IgD-negative memory B cell (primary cell): Measurements from ENCODE around the gene AGAP3. TPM values are rescaled to one million over a fixed set of nuclear protein-coding genes. Genes with fewer than 3 reads are reported as not detected.

Source experiments
- H3K27ac Mint-ChIP-seq, 3 donors: one replicate each; pipeline ENCODE4 v1.8.0; 2020 to 2022; ENCODE audit warnings: mild to moderate bottlenecking in 3 of 3, mixed read lengths in 3 of 3, moderate library complexity in 1 of 3
- H3K27me3 Mint-ChIP-seq: one replicate; pipeline ENCODE4 v1.8.0; 2021; ENCODE audit warnings: mixed read lengths
- H3K36me3 Mint-ChIP-seq: one replicate; pipeline ENCODE4 v1.8.0; 2020; ENCODE audit warnings: mild to moderate bottlenecking, mixed read lengths
- H3K4me1 Mint-ChIP-seq, 3 donors: one replicate each; pipeline ENCODE4 v1.8.0; 2020 to 2022; ENCODE audit warnings: mixed read lengths in 3 of 3, mild to moderate bottlenecking in 1 of 3
- H3K4me3 Mint-ChIP-seq, 4 donors: one replicate each; pipeline ENCODE4 v1.8.0; 2020 to 2022; ENCODE audit warnings: mild to moderate bottlenecking in 4 of 4, mixed read lengths in 4 of 4, moderate library complexity in 3 of 4
- H3K9me3 Mint-ChIP-seq, 3 donors: one replicate each; pipeline ENCODE4 v1.8.0; 2020 to 2021; ENCODE audit warnings: mixed read lengths in 3 of 3, mild to moderate bottlenecking in 1 of 3
- polyA plus RNA-seq: library from polyadenylated mRNA; unstranded; fragments of 300-500 nt; fragmentation: Illumina TruSeq; gene quantifications from one replicate; pipeline ENCODE4 v1.2.3, GENCODE V29; 2021

The AGAP3 gene
- polyA plus RNA-seq, 1 donor from 2014 or later: 3.5 TPM

DNA sequence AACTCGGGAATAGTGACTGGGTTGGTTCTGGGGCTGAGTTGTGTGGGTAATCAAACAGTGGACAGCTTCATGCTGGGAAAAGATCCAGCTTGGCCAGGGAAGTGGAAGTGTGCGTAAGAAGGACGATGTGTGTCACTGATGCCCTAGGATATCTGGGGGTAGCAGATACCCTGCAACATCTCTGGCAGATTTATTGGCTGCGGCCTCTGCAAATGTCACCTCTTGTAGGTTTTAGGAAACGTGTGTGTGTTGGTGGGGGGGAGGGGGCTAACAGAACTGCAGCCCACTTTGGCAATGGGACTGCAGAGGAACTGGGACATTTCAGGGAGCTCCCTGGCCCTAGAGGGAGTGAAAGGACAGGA is 965 bp upstream of the AGAP3 start:
- Mint-ChIP-seq H3K27ac (peak overlapping the region; percentile 65 to 98 (median 90)), H3K4me1 (peaks cover 10 to 23% (median 22%) of the 10 kb centered on the region in 3 donors), H3K36me3 (no peaks in the 10 kb centered on the region), H3K9me3 (no peaks in the 10 kb centered on the region), H3K4me3 (peak overlapping the region; percentile 75 to 94 (median 86)), H3K27me3 (no peaks in the 10 kb centered on the region)

- Mint-ChIP-seq H3K27ac (peak overlapping the region in 2 of 3 donors; percentile 35 to 86), H3K4me1 (peaks cover 10 to 25% (median 24%) of the 10 kb centered on the region in 3 donors), H3K27me3 (no peaks in the 10 kb centered on the region), H3K36me3 (no peaks in the 10 kb centered on the region), H3K9me3 (no peaks in the 10 kb centered on the region), H3K4me3 (peak overlapping the region; percentile 84 to 95 (median 90))
These were observed 548 bp downstream of the AGAP3 start for GRCh38 chr7:151086802-151087244.

GRCh38 chr7:151087245-151088018 is 1.2 kb downstream of the AGAP3 start:
- no peaks in the 10 kb centered on the region for H3K9me3 Mint-ChIP-seq
- H3K27me3 Mint-ChIP-seq: no peaks in the 10 kb centered on the region
- H3K4me1 Mint-ChIP-seq: peaks cover 10 to 25% (median 22%) of the 10 kb centered on the region in 3 donors
- no peaks in the 10 kb centered on the region for H3K36me3 Mint-ChIP-seq
- H3K27ac Mint-ChIP-seq: peak overlapping the region in 2 of 3 donors; percentile 61 to 87
- peak overlapping the region; percentile 85 to 95 (median 90) for H3K4me3 Mint-ChIP-seq

DNA sequence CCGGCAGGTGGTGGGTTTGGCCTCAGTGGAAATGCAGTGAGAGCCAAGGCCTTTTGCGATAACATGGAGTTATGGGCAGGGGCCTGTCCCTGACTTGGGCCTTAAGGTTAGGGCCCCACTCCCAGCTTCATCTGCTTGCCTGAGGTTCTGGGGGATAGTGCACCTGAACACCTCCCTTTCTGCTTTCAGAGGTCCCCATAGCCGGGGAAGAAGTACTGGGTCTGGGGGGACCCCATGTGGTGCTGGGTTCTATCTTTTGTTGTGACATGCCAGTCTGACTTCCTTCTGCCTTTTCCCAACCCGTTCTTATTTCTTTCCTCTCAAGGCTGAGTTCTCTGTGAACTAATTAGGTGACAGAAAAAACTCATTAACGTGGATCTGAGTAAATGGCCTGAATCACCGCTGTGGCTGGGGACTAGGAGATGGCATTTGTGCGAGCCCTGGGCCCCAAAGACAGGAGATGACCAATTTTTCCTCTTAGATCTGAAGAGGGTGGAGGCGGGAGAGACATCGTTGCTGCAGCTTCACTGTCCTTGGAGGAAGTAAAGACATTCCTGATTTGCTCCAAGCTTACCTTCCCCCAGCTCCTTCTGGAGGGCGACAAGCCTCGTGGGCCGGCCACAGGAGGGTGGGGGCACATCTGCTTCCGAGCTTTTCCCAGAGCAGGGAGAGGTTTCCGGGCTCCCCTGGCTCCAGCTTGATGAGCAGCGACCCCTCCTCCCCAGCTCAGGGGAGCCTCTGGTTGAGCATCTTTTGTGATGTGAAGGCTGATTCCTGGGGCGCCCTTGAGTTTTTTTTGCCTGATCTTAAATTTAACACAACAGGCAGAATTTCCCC is 2.0 kb downstream of the AGAP3 start:
- H3K36me3 Mint-ChIP-seq: no peaks in the 10 kb centered on the region
- H3K27me3 Mint-ChIP-seq: no peaks in the 10 kb centered on the region
- H3K4me3 Mint-ChIP-seq: peak overlapping the region; percentile 74 to 93 (median 82)
- peaks cover 10 to 21% (median 19%) of the 10 kb centered on the region in 3 donors for H3K4me1 Mint-ChIP-seq
- H3K27ac Mint-ChIP-seq: peak overlapping the region; percentile 31 to 87 (median 61)
- no peaks in the 10 kb centered on the region for H3K9me3 Mint-ChIP-seq

DNA sequence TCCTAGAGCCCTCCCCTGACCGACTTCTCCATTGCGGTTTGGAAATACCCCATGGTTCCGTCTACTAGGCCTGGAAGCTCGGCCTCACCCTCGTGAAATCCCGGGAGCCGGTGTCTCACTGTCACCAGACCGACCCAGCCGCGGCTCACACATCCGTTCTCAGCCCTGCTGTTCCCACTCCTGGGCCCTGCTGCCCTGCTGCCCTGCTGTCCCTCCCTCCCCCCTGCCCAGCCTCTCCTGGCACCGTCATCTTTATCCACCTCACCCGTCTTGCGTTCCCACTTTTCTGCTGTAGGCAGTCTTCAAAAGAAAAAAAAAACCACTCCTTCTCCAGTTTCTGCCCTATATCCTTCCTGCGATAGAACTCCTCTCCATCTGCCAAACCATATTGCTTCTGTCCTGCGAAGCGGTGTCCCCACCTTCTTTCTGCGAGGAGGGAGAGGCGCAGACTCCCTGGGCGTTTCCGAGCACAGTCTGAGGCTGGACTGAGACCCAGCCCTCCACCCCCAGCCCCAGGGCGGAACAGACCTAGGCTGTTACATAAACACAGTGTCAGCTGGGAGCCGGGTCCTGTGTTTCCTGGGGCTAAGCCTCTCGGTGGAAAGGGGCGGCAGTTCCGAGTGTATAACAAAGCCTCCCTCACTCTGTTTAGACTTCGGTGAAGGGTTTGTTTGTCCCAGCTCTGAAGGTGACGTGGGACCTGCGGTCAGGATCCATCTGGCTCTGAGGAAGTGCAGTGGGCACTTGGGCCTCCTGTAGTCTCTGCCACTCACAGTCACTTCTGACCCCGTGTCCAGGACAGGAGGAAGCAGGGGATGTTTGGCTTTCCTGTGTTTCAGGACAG is 2.8 kb downstream of the AGAP3 start:
- Mint-ChIP-seq H3K9me3 (no peaks in the 10 kb centered on the region), H3K27me3 (no peaks in the 10 kb centered on the region), H3K4me3 (peak overlapping the region; percentile 56 to 85 (median 70)), H3K4me1 (peaks cover 6 to 19% (median 18%) of the 10 kb centered on the region in 3 donors), H3K27ac (peak overlapping the region; percentile 61 to 87 (median 67)), H3K36me3 (no peaks in the 10 kb centered on the region)

DNA sequence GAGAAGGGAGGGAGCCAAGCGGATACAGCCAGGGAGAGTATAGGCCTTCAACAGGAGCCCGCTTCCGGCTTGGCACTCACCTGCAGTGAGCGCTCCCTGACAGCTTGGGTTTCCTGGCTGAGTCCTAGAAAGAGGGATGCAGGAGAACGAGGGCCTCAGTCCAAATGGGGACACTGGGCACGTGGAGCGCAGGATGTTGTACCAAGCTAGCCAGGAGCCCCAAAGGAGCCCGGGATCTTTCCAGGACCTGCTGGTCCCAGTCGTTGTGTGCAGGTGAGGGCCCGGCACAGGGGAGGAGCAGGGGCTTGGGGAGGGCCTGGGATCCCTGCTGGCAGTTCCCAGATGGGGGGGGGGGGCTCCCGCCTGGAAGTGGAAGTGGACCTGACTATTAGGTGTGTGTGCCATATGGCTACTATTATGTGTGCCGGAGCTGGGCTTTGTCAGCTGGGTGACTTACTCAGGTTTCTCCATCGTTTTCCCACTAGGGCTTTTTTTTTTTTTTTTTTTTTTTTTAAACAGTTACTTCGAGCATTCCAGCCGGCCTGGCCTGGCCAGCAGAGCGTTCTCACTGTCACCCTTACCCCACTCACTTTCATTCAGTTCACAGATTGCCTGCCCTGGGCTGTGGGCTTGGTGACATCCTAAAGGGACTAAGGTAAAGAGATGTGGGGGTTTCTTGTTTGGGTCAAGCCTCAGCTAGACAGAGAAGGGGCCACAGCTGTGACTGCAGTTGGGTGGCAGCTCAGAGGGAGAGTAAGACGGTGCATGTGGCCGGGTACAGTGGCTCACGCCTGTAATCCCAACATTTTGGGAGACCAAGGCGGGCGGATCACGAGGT is 3.8 kb downstream of the AGAP3 start:
- peak overlapping the region in 1 of 4 donors; percentile 20 for H3K4me3 Mint-ChIP-seq
- no peaks in the 10 kb centered on the region for H3K9me3 Mint-ChIP-seq
- H3K36me3 Mint-ChIP-seq: no peaks in the 10 kb centered on the region
- H3K4me1 Mint-ChIP-seq: peaks cover 1 to 16% (median 14%) of the 10 kb centered on the region in 3 donors
- H3K27ac Mint-ChIP-seq: peak overlapping the region in 1 of 3 donors; percentile 84
- H3K27me3 Mint-ChIP-seq: no peaks in the 10 kb centered on the region

GRCh38 chr7:151091003-151091402 is 4.7 kb downstream of the AGAP3 start:
- Mint-ChIP-seq H3K36me3 (no peaks in the 10 kb centered on the region), H3K4me3 (peak overlapping the region in 1 of 4 donors; percentile 2), H3K4me1 (peaks cover 0 to 12% (median 9%) of the 10 kb centered on the region in 3 donors)

GRCh38 chr7:151091431-151091830 is 5.2 kb downstream of the AGAP3 start:
- H3K36me3 Mint-ChIP-seq: no peaks in the 10 kb centered on the region
- no peaks in the 10 kb centered on the region for H3K27me3 Mint-ChIP-seq
- H3K4me3 Mint-ChIP-seq: peak overlapping the region in 2 of 4 donors; percentile 2 to 33
- peaks cover 0 to 12% (median 9%) of the 10 kb centered on the region in 3 donors for H3K4me1 Mint-ChIP-seq
- H3K9me3 Mint-ChIP-seq: no peaks in the 10 kb centered on the region
- H3K27ac Mint-ChIP-seq: peak overlapping the region in 1 of 3 donors; percentile 26

More at GRCh38 chr7:151091003-151091402, 4.7 kb downstream of the AGAP3 start:
- no peaks in the 10 kb centered on the region for H3K27me3 Mint-ChIP-seq
- peak overlapping the region in 2 of 3 donors; percentile 23 to 26 for H3K27ac Mint-ChIP-seq
- H3K9me3 Mint-ChIP-seq: no peaks in the 10 kb centered on the region

DNA sequence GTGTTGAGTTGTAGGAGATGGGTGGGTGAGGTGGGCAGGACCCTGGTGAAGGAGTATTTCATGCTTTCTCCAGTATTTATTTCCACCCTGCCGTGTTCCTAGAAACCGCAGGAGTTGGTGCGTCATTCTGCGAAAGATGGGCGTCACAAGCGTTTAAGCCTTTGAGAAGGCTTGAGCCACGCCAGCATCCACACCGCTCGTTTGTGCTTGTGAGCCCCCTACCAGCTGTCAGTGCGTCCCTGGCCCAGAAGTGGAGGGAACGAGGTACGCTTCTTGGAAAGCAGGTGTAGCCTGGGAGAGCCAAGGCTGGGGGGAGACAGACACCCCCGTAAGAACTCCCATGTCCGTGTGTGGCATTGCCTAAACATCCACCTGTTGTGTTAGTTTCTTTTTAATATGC is 5.7 kb downstream of the AGAP3 start:
- peaks cover 0 to 12% (median 9%) of the 10 kb centered on the region in 3 donors for H3K4me1 Mint-ChIP-seq
- no peak overlapping the region for H3K27ac Mint-ChIP-seq
- H3K9me3 Mint-ChIP-seq: no peaks in the 10 kb centered on the region
- H3K36me3 Mint-ChIP-seq: no peaks in the 10 kb centered on the region
- no peaks in the 10 kb centered on the region for H3K27me3 Mint-ChIP-seq
- H3K4me3 Mint-ChIP-seq: no peak overlapping the region

DNA sequence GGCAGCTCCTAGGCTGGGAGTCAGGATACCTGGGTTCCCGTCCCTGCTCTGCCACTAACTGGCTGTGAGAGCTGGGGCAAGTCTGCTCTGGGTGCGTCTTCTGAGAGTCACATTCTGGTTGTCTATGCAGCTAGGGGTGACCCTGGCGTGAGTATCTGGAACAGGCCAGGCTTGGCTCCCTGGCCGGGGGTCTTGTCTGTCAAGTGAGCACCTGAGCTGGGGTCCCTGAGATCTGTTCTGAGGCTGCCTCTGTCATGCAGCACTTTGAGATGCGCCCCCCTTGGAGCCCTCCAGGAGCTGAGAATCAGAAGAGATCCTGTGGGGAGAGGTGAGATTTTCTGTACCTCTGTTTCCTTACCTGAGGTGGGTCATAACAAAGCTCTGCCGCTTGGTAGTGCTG is 7.5 kb downstream of the AGAP3 start:
- Mint-ChIP-seq H3K4me3 (no peak overlapping the region), H3K36me3 (no peaks in the 10 kb centered on the region), H3K27me3 (no peaks in the 10 kb centered on the region), H3K27ac (no peak overlapping the region), H3K9me3 (no peaks in the 10 kb centered on the region), H3K4me1 (peaks cover 0 to 9% (median 4%) of the 10 kb centered on the region in 3 donors)

- Mint-ChIP-seq H3K27ac (peak overlapping the region in 1 of 3 donors; percentile 85), H3K4me1 (peaks cover 0 to 3% (median 2%) of the 10 kb centered on the region in 3 donors), H3K9me3 (no peaks in the 10 kb centered on the region), H3K4me3 (no peak overlapping the region), H3K36me3 (no peaks in the 10 kb centered on the region), H3K27me3 (no peaks in the 10 kb centered on the region)
These were observed 8.4 kb downstream of the AGAP3 start for GRCh38 chr7:151094675-151095074.

DNA sequence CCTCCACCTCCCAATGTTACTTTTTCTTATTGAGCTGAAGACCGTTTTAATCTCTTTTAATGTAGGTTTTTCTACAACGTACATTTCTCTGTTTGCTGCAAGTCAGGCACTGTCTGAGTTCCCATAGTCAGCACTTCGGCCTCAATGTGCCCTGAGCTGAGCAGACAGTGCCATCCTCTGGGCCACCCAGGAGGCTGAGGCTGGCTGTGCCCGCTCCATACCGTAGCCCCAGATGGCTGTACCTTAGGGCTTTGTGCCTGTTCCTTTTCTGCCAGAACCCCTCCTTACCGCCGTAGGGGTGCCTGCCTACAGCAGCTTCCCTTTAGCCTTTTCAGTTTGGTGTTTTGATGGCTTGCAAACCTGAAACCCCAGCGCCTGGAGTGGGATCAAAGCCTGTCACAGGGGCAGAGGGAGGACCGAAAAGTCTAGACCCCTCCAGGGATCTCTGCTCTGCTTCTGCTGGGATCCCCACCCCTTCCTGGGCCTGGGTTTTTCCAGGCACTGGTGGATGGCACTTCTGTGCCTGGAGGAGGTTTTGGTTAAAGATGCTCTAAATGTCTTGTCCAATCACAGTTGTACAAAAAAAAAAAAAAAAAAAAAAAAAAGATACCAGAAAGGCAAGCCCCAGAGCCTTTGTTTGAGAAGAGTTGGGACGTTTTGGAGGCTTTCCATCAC is 9.0 kb downstream of the AGAP3 start:
- Mint-ChIP-seq H3K4me3 (no peak overlapping the region), H3K27ac (peak overlapping the region in 1 of 3 donors; percentile 85), H3K36me3 (no peaks in the 10 kb centered on the region), H3K4me1 (peaks cover 0 to 3% (median 2%) of the 10 kb centered on the region in 3 donors), H3K27me3 (no peaks in the 10 kb centered on the region), H3K9me3 (no peaks in the 10 kb centered on the region)

DNA sequence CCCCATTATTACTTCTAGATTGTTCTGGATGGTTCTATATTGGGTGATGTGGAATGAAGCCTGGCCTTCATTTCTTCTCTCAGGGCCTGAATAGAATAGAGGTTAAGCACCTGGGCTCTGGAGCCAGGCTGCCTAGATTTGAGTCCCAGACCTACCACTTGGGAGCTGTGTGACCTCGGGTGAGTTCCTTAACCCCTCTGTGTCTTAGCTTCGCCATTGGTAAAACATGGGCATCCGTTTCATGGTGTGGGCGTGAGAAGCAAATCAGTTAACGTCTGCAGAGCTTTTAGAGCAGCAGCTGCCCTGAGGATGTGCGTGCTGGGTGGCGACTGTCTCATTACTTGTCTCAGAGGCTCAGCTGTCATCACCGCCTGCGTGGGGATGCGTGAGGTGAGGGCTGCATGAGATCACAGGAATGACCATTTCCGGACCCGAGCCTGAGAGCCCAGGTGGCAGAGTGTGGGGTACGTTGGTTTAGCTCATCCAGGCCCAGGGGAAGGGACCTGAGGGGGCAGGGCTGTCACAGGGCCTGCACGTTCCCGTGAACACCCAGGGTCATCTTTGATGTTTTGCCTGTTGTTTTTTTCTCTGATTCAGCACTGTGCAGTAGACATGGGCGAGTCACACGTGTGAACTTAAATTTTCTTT is 9.7 kb downstream of the AGAP3 start:
- H3K4me1 Mint-ChIP-seq: peaks cover 0 to 3% (median 2%) of the 10 kb centered on the region in 3 donors
- no peak overlapping the region for H3K27ac Mint-ChIP-seq
- no peaks in the 10 kb centered on the region for H3K36me3 Mint-ChIP-seq
- no peaks in the 10 kb centered on the region for H3K27me3 Mint-ChIP-seq
- no peaks in the 10 kb centered on the region for H3K9me3 Mint-ChIP-seq
- no peak overlapping the region for H3K4me3 Mint-ChIP-seq
